ENCODE measurements around the gene ZNF23. TPM values are rescaled to one million over a fixed set of nuclear protein-coding genes. Genes with fewer than 3 reads are reported as not detected.
A peak's percentile ranks its signal among the peaks of the same experiment; 100 is the strongest.

The ZNF23 gene
- total RNA-seq, 1 donor from 2014 or later = 11.4 TPM

DNA sequence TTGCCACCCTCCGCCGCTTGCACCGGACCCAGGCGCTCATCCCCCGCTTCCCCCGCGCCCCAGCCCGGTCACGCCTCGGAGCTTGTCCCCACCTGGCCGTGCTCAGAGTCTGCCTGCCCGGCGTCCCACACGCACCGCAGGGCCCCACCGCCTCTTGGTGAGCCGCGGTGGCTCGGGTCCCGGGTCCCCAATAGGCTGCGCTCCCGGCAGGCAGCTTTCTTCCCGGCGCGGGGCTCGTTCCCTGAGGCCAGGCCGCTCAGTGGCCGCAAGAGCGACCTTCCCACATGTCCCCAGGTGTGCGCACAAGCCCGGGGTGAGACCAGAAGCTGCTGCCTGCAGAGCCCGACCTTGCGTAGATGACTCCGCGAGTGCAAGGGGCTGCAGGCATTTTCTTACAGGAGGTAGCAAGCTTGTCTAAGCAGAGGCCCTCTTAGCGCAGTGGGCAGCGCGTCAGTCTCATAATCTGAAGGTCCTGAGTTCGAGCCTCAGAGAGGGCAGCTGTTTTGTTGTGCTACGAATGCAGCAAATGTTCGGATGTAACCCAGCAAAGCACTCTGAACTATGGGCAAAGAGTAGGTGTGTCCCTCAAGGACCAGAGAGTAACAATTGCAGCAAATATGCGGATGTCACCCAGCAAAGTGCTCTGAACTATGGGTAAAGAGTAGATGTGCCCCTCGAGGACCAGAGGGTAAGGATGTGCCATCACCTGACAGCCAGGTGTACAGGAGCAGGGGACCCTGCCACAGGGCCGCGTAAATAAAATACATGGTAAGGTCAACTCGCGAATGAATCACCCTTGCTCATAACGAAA lies 35.8 kb downstream of the ZNF23 start:
- peak; percentile 80 for DNase-seq (ENCODE audit: low spot score, unreplicated experiment)
- Mint-ChIP-seq H3K27ac (peak overlapping the region; percentile 98), H3K27me3 (peaks cover 49% of the 10 kb centered on the region), H3K4me1 (ENCODE audit: low read depth) (peaks cover 4% of the 10 kb centered on the region), H3K36me3 (ENCODE audit: insufficient read depth) (no peaks in the 10 kb centered on the region), H3K9me3 (ENCODE audit: low read depth) (no peaks in the 10 kb centered on the region), H3K4me3 (ENCODE audit: low read depth) (peak overlapping the region; percentile 74)
- TF ChIP-seq, protein P1, sequence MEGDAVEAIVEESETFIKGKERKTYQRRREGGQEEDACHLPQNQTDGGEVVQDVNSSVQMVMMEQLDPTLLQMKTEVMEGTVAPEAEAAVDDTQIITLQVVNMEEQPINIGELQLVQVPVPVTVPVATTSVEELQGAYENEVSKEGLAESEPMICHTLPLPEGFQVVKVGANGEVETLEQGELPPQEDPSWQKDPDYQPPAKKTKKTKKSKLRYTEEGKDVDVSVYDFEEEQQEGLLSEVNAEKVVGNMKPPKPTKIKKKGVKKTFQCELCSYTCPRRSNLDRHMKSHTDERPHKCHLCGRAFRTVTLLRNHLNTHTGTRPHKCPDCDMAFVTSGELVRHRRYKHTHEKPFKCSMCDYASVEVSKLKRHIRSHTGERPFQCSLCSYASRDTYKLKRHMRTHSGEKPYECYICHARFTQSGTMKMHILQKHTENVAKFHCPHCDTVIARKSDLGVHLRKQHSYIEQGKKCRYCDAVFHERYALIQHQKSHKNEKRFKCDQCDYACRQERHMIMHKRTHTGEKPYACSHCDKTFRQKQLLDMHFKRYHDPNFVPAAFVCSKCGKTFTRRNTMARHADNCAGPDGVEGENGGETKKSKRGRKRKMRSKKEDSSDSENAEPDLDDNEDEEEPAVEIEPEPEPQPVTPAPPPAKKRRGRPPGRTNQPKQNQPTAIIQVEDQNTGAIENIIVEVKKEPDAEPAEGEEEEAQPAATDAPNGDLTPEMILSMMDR (IDR thresholded peaks at IDR 0.05; ENCODE audit: unreplicated experiment) = no peak

DNA sequence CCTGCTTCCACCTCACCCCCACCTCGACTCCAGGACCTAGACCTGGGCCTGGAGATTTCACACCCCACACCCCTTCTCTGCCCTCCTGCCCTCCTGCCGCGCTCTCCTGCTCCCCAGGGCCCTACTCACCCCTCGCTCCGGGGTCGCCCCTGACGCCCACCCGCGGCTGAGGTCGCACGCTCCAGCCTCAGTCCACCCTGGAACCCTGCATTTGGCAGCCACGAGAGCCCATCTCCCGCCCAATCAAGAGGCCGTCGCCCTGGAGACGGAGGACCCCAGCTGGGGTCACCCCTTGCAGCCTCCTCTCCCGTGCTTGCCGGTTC lies 36.3 kb downstream of the ZNF23 start:
- peak overlapping the region; percentile 74 for H3K4me3 Mint-ChIP-seq (ENCODE audit: low read depth)
- DNase-seq (ENCODE audit: low spot score, unreplicated experiment) = no peak
- H3K4me1 Mint-ChIP-seq (ENCODE audit: low read depth) = peaks cover 4% of the 10 kb centered on the region
- peaks cover 50% of the 10 kb centered on the region for H3K27me3 Mint-ChIP-seq
- H3K27ac Mint-ChIP-seq = peak overlapping the region; percentile 52
- no peaks in the 10 kb centered on the region for H3K36me3 Mint-ChIP-seq (ENCODE audit: insufficient read depth)
- no peaks in the 10 kb centered on the region for H3K9me3 Mint-ChIP-seq (ENCODE audit: low read depth)
- TF ChIP-seq, protein P1 (IDR thresholded peaks at IDR 0.05; ENCODE audit: unreplicated experiment) = no peak

DNA sequence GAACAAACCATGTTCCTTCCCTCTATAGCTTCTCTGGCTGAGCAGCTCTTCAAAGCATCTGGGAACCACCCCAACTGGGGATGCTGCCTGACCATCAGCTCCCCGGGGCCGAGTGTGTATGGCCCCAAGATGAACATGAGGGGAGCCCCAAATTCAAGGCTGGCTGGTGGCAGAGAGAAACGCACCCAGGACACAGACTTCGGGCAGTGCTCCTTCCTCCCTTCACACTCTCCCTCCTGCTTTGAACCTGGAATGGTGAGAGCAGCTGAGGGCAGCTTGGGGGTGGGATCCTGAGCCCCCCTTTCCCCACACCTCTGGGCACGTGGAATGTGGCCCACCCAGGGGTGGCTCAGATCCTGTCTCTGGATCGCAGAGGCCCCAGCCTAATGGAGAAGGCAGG lies 37.4 kb downstream of the ZNF23 start:
- H3K27me3 Mint-ChIP-seq = peaks cover 47% of the 10 kb centered on the region
- H3K4me1 Mint-ChIP-seq (ENCODE audit: low read depth) = peaks cover 4% of the 10 kb centered on the region
- TF ChIP-seq, protein P1 (IDR thresholded peaks at IDR 0.05; ENCODE audit: unreplicated experiment) = no peak
- no peak for DNase-seq (ENCODE audit: low spot score, unreplicated experiment)
- no peaks in the 10 kb centered on the region for H3K36me3 Mint-ChIP-seq (ENCODE audit: insufficient read depth)
- H3K4me3 Mint-ChIP-seq (ENCODE audit: low read depth) = no peak overlapping the region
- H3K9me3 Mint-ChIP-seq (ENCODE audit: low read depth) = no peaks in the 10 kb centered on the region
- no peak overlapping the region for H3K27ac Mint-ChIP-seq

DNA sequence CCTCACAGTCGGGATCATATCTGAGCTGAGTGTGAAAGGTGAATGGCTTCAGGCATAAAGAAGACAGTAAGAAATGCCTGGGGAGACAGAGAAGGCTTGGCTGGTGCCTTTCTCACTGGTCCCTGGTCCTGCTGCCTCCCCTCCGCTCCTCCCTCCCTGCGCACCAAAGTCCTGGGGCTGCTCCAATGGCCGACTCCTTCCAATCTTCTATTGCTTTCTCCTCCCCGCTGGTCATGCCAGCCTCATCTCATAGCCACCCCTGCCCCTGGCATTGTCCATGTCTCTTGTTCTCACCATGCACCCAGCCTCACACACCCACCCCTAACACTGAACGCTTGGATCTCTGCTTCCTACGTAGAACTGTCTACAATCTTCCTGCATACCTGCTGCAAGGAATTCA lies 38.2 kb downstream of the ZNF23 start:
- Mint-ChIP-seq H3K4me3 (ENCODE audit: low read depth) (no peak overlapping the region), H3K27me3 (peaks cover 46% of the 10 kb centered on the region), H3K27ac (no peak overlapping the region), H3K4me1 (ENCODE audit: low read depth) (peaks cover 4% of the 10 kb centered on the region), H3K9me3 (ENCODE audit: low read depth) (no peaks in the 10 kb centered on the region), H3K36me3 (ENCODE audit: insufficient read depth) (no peaks in the 10 kb centered on the region)
- TF ChIP-seq, protein P1 (IDR thresholded peaks at IDR 0.05; ENCODE audit: unreplicated experiment) = no peak
- DNase-seq (ENCODE audit: low spot score, unreplicated experiment) = no peak

DNA sequence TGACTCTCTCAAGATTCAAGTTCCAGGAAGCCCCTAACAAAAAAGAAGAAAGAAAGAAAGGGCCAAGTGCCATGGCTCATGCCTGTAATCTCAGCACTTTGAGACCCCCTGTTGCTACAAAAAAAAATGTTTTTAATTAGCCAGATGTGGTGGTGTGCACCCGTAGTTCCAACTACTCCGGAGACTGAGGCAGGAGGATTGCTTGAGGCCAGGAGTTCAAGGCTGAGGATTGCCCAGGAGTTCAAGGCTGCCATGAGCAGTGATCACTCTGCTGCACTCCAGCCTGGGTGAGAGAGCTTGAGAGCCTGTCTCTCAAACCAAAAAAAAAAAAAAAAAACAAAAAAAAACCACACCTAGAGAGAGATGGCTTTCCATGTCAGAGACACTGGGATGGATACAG lies 39.0 kb downstream of the ZNF23 start:
- TF ChIP-seq, protein P1 (IDR thresholded peaks at IDR 0.05; ENCODE audit: unreplicated experiment) = no peak
- Mint-ChIP-seq H3K27ac (no peak overlapping the region), H3K4me3 (ENCODE audit: low read depth) (no peak overlapping the region), H3K4me1 (ENCODE audit: low read depth) (peaks cover 4% of the 10 kb centered on the region), H3K36me3 (ENCODE audit: insufficient read depth) (no peaks in the 10 kb centered on the region), H3K27me3 (peaks cover 54% of the 10 kb centered on the region), H3K9me3 (ENCODE audit: low read depth) (no peaks in the 10 kb centered on the region)
- no peak for DNase-seq (ENCODE audit: low spot score, unreplicated experiment)
